Hepatocyte (in vitro differentiated cells): Measurements from ENCODE around the gene ZSWIM3. TPM values are rescaled to one million over a fixed set of nuclear protein-coding genes. Genes with fewer than 3 reads are reported as not detected.
"Not testable (repeated sequence)": the region's sequence is repeated elsewhere in the genome, so short reads cannot be mapped to it uniquely, and the experiment has no call there.

Experiments used
- DNase-seq: peaks from one replicate; pipeline ENCODE4 v3.0.0-alpha.2; 2016; ENCODE audit warnings: low spot score
- H2AFZ ChIP-seq: fragments of 200-600 bp; sonication (generic); 2 replicates; pipeline ENCODE4 v1.6.0; 2016; ENCODE audit warnings: antibody characterized with exemption, mild to moderate bottlenecking
- H3K27ac ChIP-seq: fragments of 200-600 bp; sonication (generic); 2 replicates; pipeline ENCODE4 v1.5.1; 2016; ENCODE audit warnings: mild to moderate bottlenecking
- H3K27me3 ChIP-seq: fragments of 200-600 bp; sonication (generic); 2 replicates; pipeline ENCODE4 v1.6.1; 2016
- H3K36me3 ChIP-seq: fragments of 200-600 bp; sonication (generic); replicated peaks from 2 replicates; pipeline ENCODE4 v1.5.1; 2016; ENCODE audit warnings: low read depth; ENCODE audit not compliant: insufficient read depth
- H3K4me1 ChIP-seq: fragments of 200-600 bp; sonication (generic); 2 replicates; pipeline ENCODE4 v1.5.1; 2016; ENCODE audit warnings: mild to moderate bottlenecking, moderate library complexity; ENCODE audit not compliant: insufficient read depth
- H3K4me2 ChIP-seq: fragments of 200-600 bp; sonication (generic); 2 replicates; pipeline ENCODE4 v1.6.0; 2016
- H3K4me3 ChIP-seq: fragments of 200-600 bp; sonication (generic); 2 replicates; pipeline ENCODE4 v1.5.1; 2016; ENCODE audit warnings: mild to moderate bottlenecking
- H3K79me2 ChIP-seq: fragments of 200-600 bp; sonication (generic); 2 replicates; pipeline ENCODE4 v1.6.0; 2017; ENCODE audit warnings: mild to moderate bottlenecking
- H3K9me2 ChIP-seq: fragments of 200-600 bp; sonication (generic); replicated peaks from 2 replicates; pipeline ENCODE4 v1.6.0; 2017; ENCODE audit warnings: mild to moderate bottlenecking; ENCODE audit not compliant: insufficient read depth
- H3K9me3 ChIP-seq: fragments of 200-600 bp; sonication (generic); 2 replicates; pipeline ENCODE4 v1.5.1; 2016; ENCODE audit warnings: low read depth, mild to moderate bottlenecking
- H4K20me1 ChIP-seq: fragments of 200-600 bp; sonication (generic); 2 replicates; pipeline ENCODE4 v1.6.0; 2016; ENCODE audit warnings: mild to moderate bottlenecking; ENCODE audit not compliant: insufficient read depth, poor library complexity, severe bottlenecking
- CTCF ChIP-seq: fragments of 200-600 bp; sonication (generic); IDR thresholded peaks from 2 replicates; pipeline ENCODE4 v1.5.1; 2016; ENCODE audit warnings: antibody characterized with exemption, mild to moderate bottlenecking; ENCODE audit not compliant: poor library complexity
- EZH2 ChIP-seq: fragments of 200-600 bp; sonication (generic); IDR thresholded peaks from 2 replicates; pipeline ENCODE4 v1.6.1; 2016; ENCODE audit warnings: antibody characterized with exemption, mild to moderate bottlenecking, borderline replicate concordance
- EZH2phosphoT487 ChIP-seq: fragments of 200-600 bp; sonication (generic); IDR thresholded peaks from one replicate; pipeline ENCODE4 v1.6.1; 2018; ENCODE audit warnings: antibody characterized with exemption, mild to moderate bottlenecking, low read depth, moderate library complexity; ENCODE audit not compliant: unreplicated experiment, severe bottlenecking
- WGBS: methylation state at CpG from one replicate; pipeline ENCODE4 v1.1.6; 2016; ENCODE audit warnings: low lambda C conversion rate; ENCODE audit errors: missing lambda C conversion rate; 5-methylcytosine and 5-hydroxymethylcytosine counted together
- polyA plus RNA-seq: library from polyadenylated mRNA; unstranded; fragments of >200 nt; fragmentation: Nextera tagmentation; extraction: Ambion mirVana; gene quantifications from 2 replicates; pipeline ENCODE4 v1.2.1, GENCODE V29; 2016
- total RNA-seq: library from RNA; depleted of rRNA; stranded (reverse); fragments of >200 nt; gene quantifications from 2 replicates; pipeline ENCODE4 v1.2.3, GENCODE V29; 2014

ZSWIM3 gene
- total and polyA plus RNA-seq, 2 experiments from 2014 or later: 4.1 to 6.2 TPM

- Histone ChIP-seq H3K79me2 (peaks cover 10% of the 10 kb centered on the region), H3K9me2 (no peaks in the 10 kb centered on the region), H3K27ac (peak overlapping the region; percentile 67), H3K4me2 (no peak overlapping the region), H3K4me1 (no peaks in the 10 kb centered on the region), H3K36me3 (no peaks in the 10 kb centered on the region), H2AFZ (no peak overlapping the region), H4K20me1 (no peaks in the 10 kb centered on the region), H3K4me3 (no peak overlapping the region), H3K27me3 (no peaks in the 10 kb centered on the region), H3K9me3 (no peaks in the 10 kb centered on the region)
- no peak for TF ChIP-seq EZH2
- no peak for TF ChIP-seq CTCF
- no peak for TF ChIP-seq EZH2phosphoT487
- no peak for DNase-seq
These were observed 10.4 kb downstream of the ZSWIM3 start for GRCh38 chr20:45867819-45868176.

- WGBS: 85% methylated on average over 4 of the region's 4 CpGs
These were observed 15.2 kb downstream of the ZSWIM3 start for GRCh38 chr20:45872626-45873025.

GRCh38 chr20:45873409-45874103, 16.1 kb downstream of the ZSWIM3 start:
- no peaks in the 10 kb centered on the region for H3K27me3 ChIP-seq
- H3K4me2 ChIP-seq: no peak overlapping the region
- no peaks in the 10 kb centered on the region for H4K20me1 ChIP-seq
- H3K9me2 ChIP-seq: no peaks in the 10 kb centered on the region
- no peaks in the 10 kb centered on the region for H3K4me1 ChIP-seq
- H3K27ac ChIP-seq: no peak overlapping the region
- no peaks in the 10 kb centered on the region for H3K9me3 ChIP-seq
- WGBS: 44% methylated on average over 1 of the region's 1 CpG
- no peaks in the 10 kb centered on the region for H3K36me3 ChIP-seq
- no peak for TF ChIP-seq CTCF
- TF ChIP-seq EZH2phosphoT487: no peak
- no peak for TF ChIP-seq EZH2
- no peak overlapping the region for H3K4me3 ChIP-seq
- DNase-seq: no peak
- no peak overlapping the region for H2AFZ ChIP-seq
- no peaks in the 10 kb centered on the region for H3K79me2 ChIP-seq

More at GRCh38 chr20:45872626-45873025, 15.2 kb downstream of the ZSWIM3 start:
- no peaks in the 10 kb centered on the region for H3K4me1 ChIP-seq
- H2AFZ ChIP-seq: no peak overlapping the region
- H3K4me2 ChIP-seq: no peak overlapping the region
- H3K27me3 ChIP-seq: no peaks in the 10 kb centered on the region
- no peak overlapping the region for H3K4me3 ChIP-seq
- no peaks in the 10 kb centered on the region for H4K20me1 ChIP-seq
- no peaks in the 10 kb centered on the region for H3K9me3 ChIP-seq
- TF ChIP-seq CTCF (no peak), EZH2phosphoT487 (no peak)
- no peak for DNase-seq
- H3K36me3 ChIP-seq: no peaks in the 10 kb centered on the region
- no peaks in the 10 kb centered on the region for H3K9me2 ChIP-seq
- H3K79me2 ChIP-seq: no peaks in the 10 kb centered on the region
- H3K27ac ChIP-seq: no peak overlapping the region

GRCh38 chr20:45874104-45874481, 16.7 kb downstream of the ZSWIM3 start:
- H3K36me3 ChIP-seq, DNase-seq, H3K4me2 ChIP-seq, H3K27me3 ChIP-seq, H3K79me2 ChIP-seq, H3K9me3 ChIP-seq, H2AFZ ChIP-seq, H3K4me3 ChIP-seq, H3K4me1 ChIP-seq, H4K20me1 ChIP-seq, H3K9me2 ChIP-seq, H3K27ac ChIP-seq: not testable (repeated sequence)
- 97% methylated on average over 10 of the region's 10 CpGs for WGBS
